A673 (cell line): ENCODE results near the gene KRTAP4-4. TPM values are rescaled to one million over a fixed set of nuclear protein-coding genes. Genes with fewer than 3 reads are reported as not detected.
"Not testable (repeated sequence)": the region's sequence is repeated elsewhere in the genome, so short reads cannot be mapped to it uniquely, and the experiment has no call there.

ENCODE experiments used
- BruUV-seq: library from RNA; stranded (reverse); fragments of 400-500 nt; replicated peaks from 2 replicates; lab custom pipeline; 2021; lab: Mats Ljungman, UMichigan
- CTCF ChIA-PET: fragments of 300-600 bp; sonication (Branson Sonifier 250); formaldehyde crosslinking; loops from one replicate; lab custom pipeline; 2022; ENCODE audit warnings: antibody characterized with exemption; lab: Charles Lee
- POLR2A ChIA-PET: fragments of 300-600 bp; sonication (Branson Sonifier 250); formaldehyde crosslinking; loops from one replicate; lab custom pipeline; 2022; ENCODE audit warnings: antibody characterized with exemption; ENCODE audit not compliant: low non-redundant PET; lab: Charles Lee
- DNase-seq: peaks from one replicate; pipeline ENCODE4 v3.0.0-alpha.2; 2015; ENCODE audit warnings: low spot score
- H3K27ac ChIP-seq: fragments of 200-600 bp; sonication (generic); 2 replicates; pipeline ENCODE4 v1.5.1; 2016; ENCODE audit warnings: mixed run types, low read depth, mild to moderate bottlenecking, mixed read lengths, antibody characterized with exemption, low read length; ENCODE audit not compliant: poor library complexity, severe bottlenecking
- H3K27me3 ChIP-seq: fragments of 200-600 bp; sonication (generic); replicated peaks from 2 replicates; pipeline ENCODE4 v1.6.1; 2017; ENCODE audit warnings: mixed run types, low read depth, mild to moderate bottlenecking, mixed read lengths, antibody characterized with exemption, low read length; ENCODE audit not compliant: insufficient read depth, poor library complexity
- H3K36me3 ChIP-seq: fragments of 200-600 bp; sonication (generic); 2 replicates; pipeline ENCODE4 v1.6.1; 2016; ENCODE audit warnings: mixed run types, mild to moderate bottlenecking, mixed read lengths, antibody characterized with exemption, low read length; ENCODE audit not compliant: insufficient read depth, poor library complexity, severe bottlenecking
- H3K4me1 ChIP-seq: fragments of 200-600 bp; sonication (generic); 2 replicates; pipeline ENCODE4 v1.6.1; 2017; ENCODE audit warnings: mixed run types, mild to moderate bottlenecking, mixed read lengths, antibody characterized with exemption, low read length; ENCODE audit not compliant: insufficient read depth, poor library complexity, severe bottlenecking
- H3K4me3 ChIP-seq: fragments of 200-600 bp; sonication (generic); 2 replicates; pipeline ENCODE4 v1.5.1; 2016; ENCODE audit warnings: low read depth, mixed run types, mild to moderate bottlenecking, mixed read lengths, low read length; ENCODE audit not compliant: poor library complexity, severe bottlenecking
- H3K9me3 ChIP-seq: fragments of 200-600 bp; sonication (generic); 2 replicates; pipeline ENCODE4 v1.6.1; 2016; ENCODE audit warnings: mixed run types, low read depth, mild to moderate bottlenecking, mixed read lengths, antibody characterized with exemption, low read length; ENCODE audit not compliant: poor library complexity, severe bottlenecking
- CTCF ChIP-seq: fragments of 300-800, 200-600 bp; sonication (generic); conservative IDR thresholded peaks from 2 replicates; pipeline ENCODE4 v1.5.1; 2017; ENCODE audit warnings: low read depth, mild to moderate bottlenecking, antibody characterized with exemption, low read length, moderate library complexity, mixed read lengths
- EZH2 ChIP-seq: fragments of 200-600 bp; sonication (generic); IDR thresholded peaks from 2 replicates; pipeline ENCODE4 v1.6.1; 2017; ENCODE audit warnings: borderline replicate concordance, low read depth, mild to moderate bottlenecking, mixed read lengths, antibody characterized with exemption, low read length; ENCODE audit not compliant: poor library complexity, severe bottlenecking
- intact Hi-C: fragments of 100-400 bp; cut with micrococcal nuclease; formaldehyde crosslinking; loops from one replicate; pipeline ENCODE4 v1.10.0; 2022; ENCODE audit not compliant: unreplicated experiment
- total RNA-seq: library from RNA; stranded (reverse); gene quantifications from 2 replicates; pipeline ENCODE4 v1.2.3, GENCODE V29; 2021

Gene KRTAP4-4
- total RNA-seq, 1 experiment from 2014 or later = not detected

GRCh38 chr17:41168121-41168520, 7.6 kb upstream of the KRTAP4-4 start, which contains the start of gene KRTAP4-3:
Gene KRTAP4-3, minus strand, starts transcription at chr17:41168221. Its CDS starts 49 bp downstream, at chr17:41168172.
- no peak for DNase-seq
- no peaks in the 10 kb centered on the region for H3K36me3 ChIP-seq
- TF ChIP-seq CTCF (no peak), EZH2 (no peak)
- no TSS peak for BruUV-seq
- no peak within 1 kb of the TSS for H3K4me3 ChIP-seq
- intact Hi-C loops = no loop called here
- H3K9me3 ChIP-seq = no peaks in the 10 kb centered on the region
- H3K27me3 ChIP-seq = no peaks in the 10 kb centered on the region
- no peaks in the 10 kb centered on the region for H3K4me1 ChIP-seq
- no peak within 1 kb of the TSS for H3K27ac ChIP-seq
- ChIA-PET CTCF (no interaction called here), POLR2A (interaction anchor here (0.6 kb wide), 1 partner anchor 11 kb away, joined by 3 read pairs; no protein-coding TSS in a partner anchor)

GRCh38 chr17:41167561-41167960, 7.0 kb upstream of the KRTAP4-4 start:
- no peaks in the 10 kb centered on the region for H3K9me3 ChIP-seq
- intact Hi-C loops = no loop called here
- H3K36me3 ChIP-seq = no peaks in the 10 kb centered on the region
- H3K27me3 ChIP-seq = no peaks in the 10 kb centered on the region
- H3K27ac ChIP-seq = no peak overlapping the region
- POLR2A ChIA-PET = interaction anchor here (0.6 kb wide), 1 partner anchor 10 kb away, joined by 3 read pairs; no protein-coding TSS in a partner anchor
- H3K4me1 ChIP-seq = no peaks in the 10 kb centered on the region
- no TSS peak for BruUV-seq
- TF ChIP-seq CTCF (no peak), EZH2 (no peak)
- no peak for DNase-seq
- H3K4me3 ChIP-seq = no peak overlapping the region
- CTCF ChIA-PET = no interaction called here

- Histone ChIP-seq H3K36me3 (no peaks in the 10 kb centered on the region), H3K27me3 (no peaks in the 10 kb centered on the region), H3K27ac (no peak overlapping the region), H3K4me3 (no peak overlapping the region), H3K4me1 (no peaks in the 10 kb centered on the region), H3K9me3 (no peaks in the 10 kb centered on the region)
- BruUV-seq = no TSS peak
- POLR2A ChIA-PET = no interaction called here
- TF ChIP-seq EZH2 (no peak), CTCF (no peak)
- no peak for DNase-seq
- intact Hi-C loops = no loop called here
- CTCF ChIA-PET = no interaction called here
Measured at GRCh38 chr17:41163828-41164227, 3.3 kb upstream of the KRTAP4-4 start.

- H3K27me3 ChIP-seq, H3K4me1 ChIP-seq, H3K4me3 ChIP-seq, H3K9me3 ChIP-seq, DNase-seq, BruUV-seq, H3K36me3 ChIP-seq, CTCF ChIA-PET, POLR2A ChIA-PET, H3K27ac ChIP-seq, intact Hi-C loops: not testable (repeated sequence)
Measured at GRCh38 chr17:41160190-41160589, 358 bp downstream of the KRTAP4-4 start.
